ENCODE data around the gene ADAMTS4. TPM values are rescaled to one million over a fixed set of nuclear protein-coding genes. Genes with fewer than 3 reads are reported as not detected.

The ADAMTS4 gene
- total and polyA plus RNA-seq, 2 donors (not counting 3 experiments of a cell fraction or from before 2014, with no cell fraction given) = 2.5 to 13.6 TPM

GRCh38 chr1:161139766-161140165 lies 59.1 kb downstream of the ADAMTS4 start:
- no peak overlapping the region for H3K4me2 ChIP-seq (ENCODE audit: insufficient read depth, low read length)
- H3K36me3 ChIP-seq (ENCODE audit: control insufficient read depth in 2 of 2, extremely low read depth in 1 of 2, insufficient read depth in 2 of 2, low read length in 2 of 2) = no peaks in the 10 kb centered on the region
- intact Hi-C loops (cut with micrococcal nuclease) = loop anchor here (1.0 to 2.0 kb wide), 5 partner anchors 41 to 413 kb away; partner anchors contain the start of genes KLHDC9 and USF1
- dilution Hi-C loops (cut with MboI; ENCODE audit: extremely low pct_ligation_motif_present, low sequenced_read_pairs) = no loop called here
- H3K27ac ChIP-seq (ENCODE audit: insufficient read depth, low read depth, low read length) = no peak overlapping the region
- no TSS peak for BruUV-seq (replicated peaks)
- no peaks in the 10 kb centered on the region for H4K20me1 ChIP-seq (replicated peaks; ENCODE audit: control insufficient read depth, extremely low read depth, insufficient read depth, low read length)
- no peaks in the 10 kb centered on the region for H3K27me3 ChIP-seq (ENCODE audit: control insufficient read depth in 2 of 2, insufficient read depth in 2 of 2, low read length in 2 of 2)
- H3K9me3 ChIP-seq (replicated peaks; ENCODE audit: control insufficient read depth, insufficient read depth, low read length) = no peaks in the 10 kb centered on the region
- H3K9ac ChIP-seq (replicated peaks; ENCODE audit: extremely low read depth, insufficient read depth, low read length) = no peak overlapping the region
- peak; percentile 53 for FAIRE-seq
- H3K9me1 ChIP-seq (replicated peaks; ENCODE audit: control insufficient read depth, extremely low read depth, insufficient read depth, low read length) = no peaks in the 10 kb centered on the region
- CTCF ChIA-PET = interaction anchor here (0.6 to 5.4 kb wide), 12 partner anchors 12 to 414 kb away, joined by 3 to 51 read pairs (median 4); partner anchors contain the start of genes KLHDC9 and UFC1
- no peak for TF ChIP-seq EZH2 (IDR thresholded peaks at IDR 0.05; ENCODE audit: borderline replicate concordance, low read depth, low read length, severe bottlenecking)
- no peak for TF ChIP-seq JUN (IDR thresholded peaks at IDR 0.05; ENCODE audit: borderline replicate concordance, insufficient read depth, insufficient read length, low read depth)
- no peak for TF ChIP-seq GATA2 (IDR thresholded peaks at IDR 0.05; ENCODE audit: insufficient read depth, insufficient read length, low read depth, low read length)
- TF ChIP-seq CTCF (IDR thresholded peaks at IDR 0.05; ENCODE audit: extremely low read depth in 1 of 2, insufficient read depth in 1 of 2, low read depth in 1 of 2, low read length in 2 of 2) = peak; percentile 18 to 47
- TF ChIP-seq POLR2AphosphoS5 (IDR thresholded peaks at IDR 0.05; ENCODE audit: insufficient read depth, low read depth, low read length) = no peak
- H3K4me1 ChIP-seq (ENCODE audit: control insufficient read depth, extremely low read depth, insufficient read depth, low read length) = no peaks in the 10 kb centered on the region
- H3K79me2 ChIP-seq (ENCODE audit: control insufficient read depth, insufficient read depth, low read length) = peaks cover 3% of the 10 kb centered on the region
- no peak overlapping the region for H3K4me3 ChIP-seq (replicated peaks in 1 of 3; ENCODE audit: insufficient read depth in 1 of 3, low read depth in 1 of 3, low read length in 3 of 3)
- H2AFZ ChIP-seq (ENCODE audit: low read depth, low read length) = no peak overlapping the region
- peak; percentile 75 for DNase-seq (ENCODE audit: low read depth, low spot score)
- POLR2A ChIA-PET = no interaction called here

All from endothelial cell of umbilical vein (primary cell).